Uterus (tissue), 4 donors: ENCODE measurements around the gene KIF27. TPM values are rescaled to one million over a fixed set of nuclear protein-coding genes. Genes with fewer than 3 reads are reported as not detected.

Experiments
- DNase-seq, 2 donors: peaks; one replicate each; pipeline ENCODE4 v3.0.0-alpha.2; 2019 to 2020
- H3K27ac ChIP-seq, 2 donors: fragments of 200-600 bp; sonication (generic); 1 replicate in 1 of 2; 2 replicates in 1 of 2; pipeline ENCODE4 v1.5.1; 2016 to 2018
- H3K27me3 ChIP-seq, 2 donors: fragments of 200-600 bp; sonication (generic); one replicate each; pipeline ENCODE4 v1.5.1; 2018 to 2019; ENCODE audit warnings: control low read depth in 1 of 2
- H3K36me3 ChIP-seq, 2 donors: fragments of 200-600 bp; sonication (generic); one replicate each; pipeline ENCODE4 v1.5.1; 2019; ENCODE audit warnings: control low read depth in 1 of 2
- H3K4me1 ChIP-seq, 2 donors: fragments of 200-600 bp; sonication (generic); one replicate each; pipeline ENCODE4 v1.5.1; 2018 to 2019; ENCODE audit warnings: control low read depth in 1 of 2
- H3K4me3 ChIP-seq, 2 donors: fragments of 200-600 bp; sonication (generic); 1 replicate in 1 of 2; 2 replicates in 1 of 2; pipeline ENCODE4 v1.5.1; 2018 to 2019; ENCODE audit warnings: mild to moderate bottlenecking in 1 of 2
- H3K9me3 ChIP-seq, 2 donors: fragments of 200-600 bp; sonication (generic); one replicate each; pipeline ENCODE4 v1.5.1; 2019; ENCODE audit warnings: control low read depth in 1 of 2
- POLR2A ChIP-seq, 2 donors: fragments of 450-650 bp; IDR thresholded peaks; one replicate each; pipeline ENCODE4 v1.6.1; 2016; ENCODE audit warnings: antibody characterized with exemption in 2 of 2, mild to moderate bottlenecking in 1 of 2, moderate library complexity in 1 of 2
- intact Hi-C: fragments of 100-400 bp; cut with DNase I; formaldehyde crosslinking; loops from one replicate; pipeline ENCODE4 v1.15.1; 2023; ENCODE audit warnings: low total_unique reads
- total RNA-seq, 4 donors: library from RNA; depleted of rRNA in 3 of 4; stranded (reverse); fragments of >200 nt in 3 of 4; gene quantifications; one replicate each; pipeline versions ENCODE4 v1.1.0 to v1.2.4, GENCODE V29; 2014 to 2023
- TF ChIP-seq, protein P1 (sequence below), 4 experiments: fragments of 200-600 bp in 2 of 4; fragments of 450-650 bp in 2 of 4; sonication (generic) in 2 of 4; IDR thresholded peaks; one replicate each; pipeline ENCODE4 v1.5.1; 2016 to 2019; ENCODE audit warnings: antibody characterized with exemption in 4 of 4, mild to moderate bottlenecking in 2 of 4, moderate library complexity in 1 of 4
- donor health status: DM: yes; HTN: yes; CAD: no.

KIF27 gene, protein sequence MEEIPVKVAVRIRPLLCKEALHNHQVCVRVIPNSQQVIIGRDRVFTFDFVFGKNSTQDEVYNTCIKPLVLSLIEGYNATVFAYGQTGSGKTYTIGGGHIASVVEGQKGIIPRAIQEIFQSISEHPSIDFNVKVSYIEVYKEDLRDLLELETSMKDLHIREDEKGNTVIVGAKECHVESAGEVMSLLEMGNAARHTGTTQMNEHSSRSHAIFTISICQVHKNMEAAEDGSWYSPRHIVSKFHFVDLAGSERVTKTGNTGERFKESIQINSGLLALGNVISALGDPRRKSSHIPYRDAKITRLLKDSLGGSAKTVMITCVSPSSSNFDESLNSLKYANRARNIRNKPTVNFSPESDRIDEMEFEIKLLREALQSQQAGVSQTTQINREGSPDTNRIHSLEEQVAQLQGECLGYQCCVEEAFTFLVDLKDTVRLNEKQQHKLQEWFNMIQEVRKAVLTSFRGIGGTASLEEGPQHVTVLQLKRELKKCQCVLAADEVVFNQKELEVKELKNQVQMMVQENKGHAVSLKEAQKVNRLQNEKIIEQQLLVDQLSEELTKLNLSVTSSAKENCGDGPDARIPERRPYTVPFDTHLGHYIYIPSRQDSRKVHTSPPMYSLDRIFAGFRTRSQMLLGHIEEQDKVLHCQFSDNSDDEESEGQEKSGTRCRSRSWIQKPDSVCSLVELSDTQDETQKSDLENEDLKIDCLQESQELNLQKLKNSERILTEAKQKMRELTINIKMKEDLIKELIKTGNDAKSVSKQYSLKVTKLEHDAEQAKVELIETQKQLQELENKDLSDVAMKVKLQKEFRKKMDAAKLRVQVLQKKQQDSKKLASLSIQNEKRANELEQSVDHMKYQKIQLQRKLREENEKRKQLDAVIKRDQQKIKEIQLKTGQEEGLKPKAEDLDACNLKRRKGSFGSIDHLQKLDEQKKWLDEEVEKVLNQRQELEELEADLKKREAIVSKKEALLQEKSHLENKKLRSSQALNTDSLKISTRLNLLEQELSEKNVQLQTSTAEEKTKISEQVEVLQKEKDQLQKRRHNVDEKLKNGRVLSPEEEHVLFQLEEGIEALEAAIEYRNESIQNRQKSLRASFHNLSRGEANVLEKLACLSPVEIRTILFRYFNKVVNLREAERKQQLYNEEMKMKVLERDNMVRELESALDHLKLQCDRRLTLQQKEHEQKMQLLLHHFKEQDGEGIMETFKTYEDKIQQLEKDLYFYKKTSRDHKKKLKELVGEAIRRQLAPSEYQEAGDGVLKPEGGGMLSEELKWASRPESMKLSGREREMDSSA (N-terminal part only)
- total RNA-seq, result 10 to 100 TPM in 2 of 4 donors, 1 to 10 TPM in 2; 4.9 to 23.3 (median 9.6) TPM

DNA sequence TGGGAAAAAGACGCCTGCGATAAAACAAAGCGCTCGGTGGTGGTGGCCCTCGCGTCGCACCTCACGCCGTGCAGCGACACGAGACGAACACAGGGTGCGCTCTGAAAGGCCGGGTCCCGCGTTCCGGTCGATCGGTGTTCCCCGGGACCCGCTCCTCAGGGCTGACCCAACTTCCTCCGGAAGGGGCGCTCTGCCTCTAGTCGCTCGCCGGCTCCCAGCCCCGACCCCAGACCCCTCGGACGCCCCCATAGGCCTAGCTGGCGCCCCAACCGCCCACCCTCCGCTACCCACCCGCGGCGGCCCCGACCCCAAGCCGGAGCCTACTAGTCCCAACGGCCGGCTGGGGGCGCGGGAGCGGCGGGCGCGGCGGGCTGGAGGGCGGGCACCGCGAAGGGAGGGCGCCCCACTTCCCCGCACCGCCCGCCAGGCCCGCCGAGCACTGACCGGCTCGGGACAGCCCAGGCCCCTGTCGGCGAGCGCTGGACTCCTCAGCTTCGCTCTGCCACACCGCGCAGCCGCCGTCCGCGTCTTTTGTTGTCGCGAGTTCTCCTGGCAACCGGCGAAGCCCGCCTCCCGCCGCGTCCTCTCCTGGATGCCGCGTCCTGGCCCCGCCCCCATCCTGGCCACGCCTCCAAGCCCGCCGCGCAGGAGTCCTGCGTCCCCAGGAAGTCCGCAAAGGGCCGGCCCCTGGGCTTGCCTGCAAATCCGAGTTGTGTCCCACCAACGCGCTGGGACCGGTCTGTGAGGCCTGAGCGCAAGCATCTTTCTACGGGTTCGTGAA, at the start of gene KIF27:
Gene KIF27, minus strand, starts transcription at position 506 of the 781 bp plus-strand sequence. CDS start 5,841 bp downstream, outside the sequence.
- intact Hi-C loops, result no loop called here
- Histone ChIP-seq H3K4me3 (peak within 1 kb of the TSS; percentile 43 to 90), H3K9me3 (no peaks in the 10 kb centered on the region), H3K4me1 (peaks cover 4% of the 10 kb centered on the region in 2 donors), H3K27ac (peak within 1 kb of the TSS; percentile 86 to 98), H3K27me3 (no peaks in the 10 kb centered on the region), H3K36me3 (no peaks in the 10 kb centered on the region)
- DNase-seq, result peak; percentile 98 to 99
- TF ChIP-seq, protein P1, sequence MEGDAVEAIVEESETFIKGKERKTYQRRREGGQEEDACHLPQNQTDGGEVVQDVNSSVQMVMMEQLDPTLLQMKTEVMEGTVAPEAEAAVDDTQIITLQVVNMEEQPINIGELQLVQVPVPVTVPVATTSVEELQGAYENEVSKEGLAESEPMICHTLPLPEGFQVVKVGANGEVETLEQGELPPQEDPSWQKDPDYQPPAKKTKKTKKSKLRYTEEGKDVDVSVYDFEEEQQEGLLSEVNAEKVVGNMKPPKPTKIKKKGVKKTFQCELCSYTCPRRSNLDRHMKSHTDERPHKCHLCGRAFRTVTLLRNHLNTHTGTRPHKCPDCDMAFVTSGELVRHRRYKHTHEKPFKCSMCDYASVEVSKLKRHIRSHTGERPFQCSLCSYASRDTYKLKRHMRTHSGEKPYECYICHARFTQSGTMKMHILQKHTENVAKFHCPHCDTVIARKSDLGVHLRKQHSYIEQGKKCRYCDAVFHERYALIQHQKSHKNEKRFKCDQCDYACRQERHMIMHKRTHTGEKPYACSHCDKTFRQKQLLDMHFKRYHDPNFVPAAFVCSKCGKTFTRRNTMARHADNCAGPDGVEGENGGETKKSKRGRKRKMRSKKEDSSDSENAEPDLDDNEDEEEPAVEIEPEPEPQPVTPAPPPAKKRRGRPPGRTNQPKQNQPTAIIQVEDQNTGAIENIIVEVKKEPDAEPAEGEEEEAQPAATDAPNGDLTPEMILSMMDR (IDR thresholded peaks at IDR 0.05), result peak; percentile 25 to 72 (median 53)
- TF ChIP-seq POLR2A (IDR thresholded peaks at IDR 0.05), result peak; percentile 87 to 95

DNA sequence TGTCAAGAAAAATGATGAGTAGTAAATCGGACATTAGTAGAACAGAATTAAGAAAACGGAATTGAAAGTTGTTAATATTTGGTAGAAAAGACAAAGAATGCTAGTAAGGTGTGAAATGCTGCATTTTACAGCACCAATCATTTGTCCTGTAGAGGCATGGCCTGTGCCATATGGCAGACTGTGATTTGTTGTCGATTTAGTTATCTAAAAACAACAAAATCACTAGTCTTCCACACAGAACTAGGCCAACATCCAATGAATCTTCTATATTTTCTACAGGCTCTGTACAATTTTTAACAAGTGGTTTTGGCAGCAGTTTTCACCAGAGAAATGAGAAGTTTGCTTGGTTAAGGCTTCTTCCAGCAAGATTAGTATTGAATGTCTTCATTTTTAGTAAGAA, 48.4 kb upstream of the KIF27 start:
- intact Hi-C loops, result no loop called here
- no peak overlapping the region for H3K4me3 ChIP-seq
- DNase-seq, result no peak
- no peaks in the 10 kb centered on the region for H3K36me3 ChIP-seq
- H3K4me1 ChIP-seq, result peaks cover 0 to under 1% of the 10 kb centered on the region in 2 donors
- no peaks in the 10 kb centered on the region for H3K27me3 ChIP-seq
- H3K9me3 ChIP-seq, result no peaks in the 10 kb centered on the region
- no peak overlapping the region for H3K27ac ChIP-seq
- no peak for TF ChIP-seq POLR2A (IDR thresholded peaks at IDR 0.05)

DNA sequence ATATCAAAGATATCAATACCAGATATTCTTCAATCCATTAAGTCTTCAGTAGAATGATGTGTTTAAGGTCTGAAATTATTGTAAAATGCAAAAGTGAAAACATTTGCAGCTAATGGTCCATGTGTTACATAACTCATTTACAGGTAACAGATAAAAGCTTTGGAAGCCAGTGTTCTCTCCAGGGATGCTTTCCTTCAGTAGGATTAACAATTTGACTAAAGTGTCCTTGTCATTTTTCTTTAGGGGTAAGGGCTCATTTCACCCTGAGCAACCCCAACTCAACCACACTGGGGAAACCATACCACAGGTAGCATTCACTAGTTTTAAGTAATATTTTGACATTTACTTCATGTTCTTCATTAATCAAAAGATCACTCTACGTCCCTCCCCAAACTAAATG, 45.8 kb upstream of the KIF27 start:
- Histone ChIP-seq H3K4me1 (no peaks in the 10 kb centered on the region), H3K27ac (no peak overlapping the region), H3K27me3 (no peaks in the 10 kb centered on the region), H3K9me3 (no peaks in the 10 kb centered on the region), H3K36me3 (no peaks in the 10 kb centered on the region), H3K4me3 (no peak overlapping the region)
- no peak for DNase-seq
- TF ChIP-seq, protein P1 (IDR thresholded peaks at IDR 0.05), result no peak
- no peak for TF ChIP-seq POLR2A (IDR thresholded peaks at IDR 0.05)
- intact Hi-C loops, result no loop called here

DNA sequence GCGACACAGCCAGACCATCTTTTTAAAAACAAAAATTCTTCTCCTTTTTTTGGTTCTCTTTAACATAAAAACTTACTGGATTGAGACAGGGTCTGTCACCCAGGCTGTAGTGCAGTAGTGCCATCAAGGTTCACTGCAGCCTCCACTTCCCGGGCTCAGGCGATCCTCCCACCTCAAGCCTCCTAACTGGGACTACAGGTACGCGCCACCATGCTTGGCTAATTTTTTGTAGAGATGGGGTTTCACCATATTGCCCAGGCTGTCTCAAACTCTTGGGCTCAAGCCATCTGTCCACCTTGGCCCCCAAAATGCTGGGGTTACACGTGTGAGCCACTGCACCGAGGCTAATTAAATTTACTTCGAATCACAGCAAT, 45.0 kb upstream of the KIF27 start:
- H3K4me1 ChIP-seq, result no peaks in the 10 kb centered on the region
- no peaks in the 10 kb centered on the region for H3K9me3 ChIP-seq
- intact Hi-C loops, result no loop called here
- no peak overlapping the region for H3K4me3 ChIP-seq
- H3K36me3 ChIP-seq, result no peaks in the 10 kb centered on the region
- no peak for DNase-seq
- H3K27ac ChIP-seq, result no peak overlapping the region
- H3K27me3 ChIP-seq, result no peaks in the 10 kb centered on the region
- TF ChIP-seq, protein P1 (IDR thresholded peaks at IDR 0.05), result no peak
- TF ChIP-seq POLR2A (IDR thresholded peaks at IDR 0.05), result no peak
